Activated CD8-positive, alpha-beta memory T cell treated with anti-CD3 and anti-CD28 coated beads, Interleukin-2, amount 50 U/mL, for 48 hours (primary cell): Measurements from ENCODE around the gene LPAR1.
"Not testable (repeated sequence)": the region's sequence is repeated elsewhere in the genome, so short reads cannot be mapped to it uniquely, and the experiment has no call there.

Experiments used
- DNase-seq: peaks from one replicate; pipeline ENCODE4 v3.0.0-alpha.2; 2020

Gene LPAR1

DNA sequence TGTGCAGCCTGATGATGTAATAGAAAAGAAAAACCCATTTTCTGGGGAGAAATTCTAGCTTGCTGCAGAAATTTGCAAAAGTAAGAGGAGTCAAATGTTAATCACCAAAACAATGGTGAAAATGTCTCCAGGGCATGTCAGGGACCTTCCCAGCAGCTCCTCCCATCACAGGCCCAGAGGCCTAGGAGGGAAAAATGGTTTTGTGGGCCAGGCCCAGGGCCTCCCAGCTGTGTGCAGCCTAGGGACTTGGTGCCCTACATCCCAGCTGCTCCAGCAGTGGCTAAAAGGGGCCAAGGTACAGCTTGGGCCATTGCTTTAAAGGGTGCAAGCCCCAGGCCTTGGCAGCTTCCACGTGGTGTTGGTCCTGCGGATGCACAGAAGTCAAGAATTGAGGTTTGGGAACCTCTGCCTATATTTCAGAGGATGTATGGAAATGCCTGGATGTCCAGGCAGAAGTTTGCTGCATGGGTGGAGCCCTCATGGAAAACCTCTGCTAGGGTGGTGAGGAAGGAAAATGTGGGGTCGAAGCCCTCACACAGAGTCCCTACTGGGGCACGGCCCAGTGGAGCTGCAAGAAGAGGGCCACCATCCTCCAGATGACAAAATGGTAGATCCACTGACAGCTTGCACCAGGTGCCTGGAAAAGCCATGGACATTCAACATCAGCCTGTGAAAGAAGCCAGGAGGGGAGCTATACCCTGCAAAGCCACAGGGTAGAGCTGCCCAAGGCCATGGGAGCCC, 176.7 kb downstream of the LPAR1 start:
- not testable (repeated sequence) for DNase-seq

DNA sequence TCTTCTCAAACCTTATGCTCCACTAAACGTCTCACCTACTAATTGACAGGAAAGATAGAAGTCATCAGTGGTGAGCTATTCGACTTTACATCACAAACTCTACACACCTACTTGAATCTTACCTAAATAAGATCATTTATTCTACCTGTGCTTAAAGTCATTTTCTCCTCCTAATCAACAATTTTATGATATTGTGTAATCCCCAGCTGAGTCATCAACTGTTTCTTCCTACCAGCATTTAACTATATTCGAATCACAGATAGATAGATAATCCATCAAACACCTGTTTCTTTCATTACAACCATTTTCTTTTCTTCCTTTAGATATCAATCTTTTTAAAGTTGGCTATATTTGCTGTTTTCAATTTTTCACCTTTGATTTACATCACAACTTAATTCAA, 181.5 kb downstream of the LPAR1 start:
- DNase-seq = no peak

DNA sequence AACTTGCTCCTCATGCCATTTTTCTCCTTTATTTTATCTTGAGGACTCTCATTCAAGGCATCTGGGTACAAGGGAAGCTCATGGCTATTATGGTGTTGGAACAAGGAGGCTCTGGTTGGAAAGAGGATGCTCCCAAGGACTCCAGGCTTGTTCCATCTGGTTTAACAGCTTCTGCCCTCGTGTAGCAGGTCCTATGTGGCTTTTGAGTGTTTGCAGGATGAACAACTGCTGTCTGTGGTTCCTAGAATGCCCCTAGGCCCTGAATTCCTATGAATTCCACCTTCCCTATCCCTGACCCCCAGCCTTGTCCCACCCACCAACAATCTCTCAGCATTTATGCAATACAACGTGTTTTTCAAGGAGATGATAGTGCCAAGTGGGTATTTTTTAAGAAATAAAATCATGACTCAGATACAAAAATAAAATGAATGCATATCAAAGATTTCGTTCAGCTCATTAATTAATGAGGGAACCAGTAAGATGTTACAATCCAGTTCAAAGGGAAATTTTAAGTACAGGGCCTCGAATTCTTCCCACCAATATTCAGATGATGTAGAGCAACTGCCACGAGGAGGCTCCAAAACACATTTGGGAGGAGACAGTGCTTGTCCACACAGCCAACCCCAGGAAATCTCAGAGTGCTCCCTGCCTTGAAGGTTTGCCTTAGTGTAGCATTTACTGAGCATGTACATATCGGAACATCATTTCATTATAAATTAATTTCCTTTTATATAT, 187.7 kb downstream of the LPAR1 start:
- no peak for DNase-seq

DNA sequence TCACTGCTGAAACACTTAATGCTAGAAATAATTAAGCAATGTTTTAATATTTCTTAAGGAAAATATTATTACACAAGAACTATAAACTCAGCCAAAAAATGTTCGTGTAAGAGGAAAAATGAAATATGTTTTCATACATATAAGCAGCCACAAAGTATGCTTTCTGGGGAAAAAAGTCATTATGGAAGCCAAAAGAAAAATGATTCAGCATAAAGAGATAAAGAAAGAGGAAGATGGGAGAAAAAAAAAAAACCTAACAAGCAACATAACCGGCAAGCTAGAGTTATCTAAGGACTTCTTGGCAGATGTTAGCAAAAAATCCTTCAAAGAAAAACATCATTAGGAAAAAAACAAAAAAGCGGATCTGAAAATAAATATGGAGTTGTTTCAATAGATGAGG, 190.6 kb downstream of the LPAR1 start:
- DNase-seq = no peak

DNA sequence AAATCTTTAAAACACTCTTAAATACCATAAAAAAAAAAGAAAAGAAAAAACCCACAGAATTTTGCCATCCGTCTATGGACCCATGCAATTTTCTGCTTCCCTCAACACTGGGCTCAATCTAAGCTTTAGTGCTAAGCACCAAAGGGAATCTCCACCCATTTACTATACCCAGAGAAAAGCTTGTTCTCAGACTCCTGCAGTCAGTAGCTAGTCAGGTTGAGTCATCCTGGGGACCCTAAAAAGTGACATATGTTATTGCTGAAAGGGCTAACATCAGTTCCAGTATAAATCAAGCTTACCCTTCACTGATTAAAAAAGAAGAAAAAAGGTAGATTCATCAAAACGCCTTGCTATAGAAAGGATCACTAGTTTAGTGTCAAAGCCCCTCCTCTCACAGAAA, 192.1 kb downstream of the LPAR1 start:
- no peak for DNase-seq

DNA sequence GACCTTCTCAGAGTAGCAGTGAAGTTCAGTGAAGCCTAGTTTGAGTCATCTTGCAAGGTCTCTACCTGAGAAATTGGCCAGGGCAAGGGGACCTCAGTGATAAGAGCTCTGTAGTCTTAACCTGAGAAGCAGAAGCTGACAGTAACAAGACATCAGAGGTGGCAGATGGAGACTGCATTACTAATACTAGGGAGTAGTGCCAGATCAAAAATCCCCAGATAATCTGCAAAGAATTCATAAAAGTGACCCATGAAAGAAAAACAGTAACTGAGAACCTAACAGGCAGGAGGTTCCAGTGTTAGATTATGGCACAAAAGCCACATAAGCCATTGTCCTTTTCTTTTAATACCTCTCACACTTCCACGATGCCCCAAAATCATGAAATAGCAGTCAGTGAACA, 194.1 kb downstream of the LPAR1 start:
- no peak for DNase-seq

DNA sequence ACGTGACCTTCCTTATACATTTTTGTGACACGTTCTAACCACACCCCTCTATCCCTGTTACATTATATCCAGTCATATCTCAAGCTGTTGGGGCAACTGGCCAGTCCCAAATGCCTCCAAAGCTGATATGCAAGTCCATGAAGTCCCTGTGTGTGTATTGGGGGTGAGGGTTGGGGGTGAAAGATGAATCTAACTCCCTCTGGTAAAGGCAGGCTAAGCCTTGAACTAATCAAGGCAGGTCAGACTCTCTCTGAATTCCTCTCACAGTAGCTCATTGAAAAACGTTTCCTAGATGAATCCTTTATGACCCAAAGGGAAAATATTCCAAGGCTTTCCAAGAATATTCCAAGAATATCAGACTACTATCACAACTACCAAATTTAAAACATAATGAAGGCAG, 195.3 kb downstream of the LPAR1 start:
- DNase-seq = no peak

DNA sequence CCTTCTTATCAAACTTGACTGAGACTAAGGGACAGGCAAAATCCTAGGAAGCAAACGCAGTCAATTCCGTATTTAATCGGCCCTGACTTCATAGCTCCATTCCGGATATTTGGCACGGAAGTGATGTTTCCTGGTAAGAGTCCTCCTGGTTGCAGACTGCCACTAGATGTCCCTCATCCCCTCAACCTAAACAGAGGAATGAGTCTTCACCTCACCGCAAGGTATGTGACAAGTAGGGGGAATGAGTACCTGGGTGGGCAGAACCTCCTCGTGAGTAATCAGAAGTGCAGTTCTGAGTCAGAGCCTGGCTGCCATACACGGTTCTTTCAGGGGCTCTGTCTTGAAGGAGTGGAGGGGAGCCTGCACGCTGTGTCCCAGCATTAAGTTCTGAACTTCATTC, 196.1 kb downstream of the LPAR1 start:
- no peak for DNase-seq

DNA sequence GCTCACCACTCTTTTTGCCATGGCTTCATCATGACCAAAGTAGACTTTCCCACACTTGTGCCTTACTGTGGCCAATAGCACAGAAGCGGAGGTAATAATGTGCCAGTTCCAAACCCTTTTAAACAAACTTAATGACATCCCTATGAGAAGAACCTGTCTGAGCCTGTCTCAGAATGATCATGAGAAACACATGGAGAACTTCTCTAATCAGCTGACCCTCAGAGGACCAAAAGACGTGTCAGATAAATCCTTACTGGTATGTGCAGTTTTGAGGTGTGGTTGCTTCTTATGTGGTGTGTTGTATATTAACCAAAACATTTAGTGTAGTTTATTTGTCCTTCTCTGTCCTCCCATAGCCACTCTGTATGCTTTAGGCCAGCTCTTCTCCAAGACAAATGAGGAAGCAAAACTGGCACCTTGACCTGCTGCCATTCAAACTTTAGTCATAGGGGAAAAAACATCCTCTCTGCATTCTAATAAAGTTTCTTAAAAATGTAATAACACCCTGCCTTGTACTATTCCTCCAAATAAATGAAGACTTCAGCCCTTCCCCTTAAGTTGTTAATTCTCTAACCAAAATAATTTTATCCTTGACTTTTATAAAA, 200.8 kb downstream of the LPAR1 start:
- no peak for DNase-seq

DNA sequence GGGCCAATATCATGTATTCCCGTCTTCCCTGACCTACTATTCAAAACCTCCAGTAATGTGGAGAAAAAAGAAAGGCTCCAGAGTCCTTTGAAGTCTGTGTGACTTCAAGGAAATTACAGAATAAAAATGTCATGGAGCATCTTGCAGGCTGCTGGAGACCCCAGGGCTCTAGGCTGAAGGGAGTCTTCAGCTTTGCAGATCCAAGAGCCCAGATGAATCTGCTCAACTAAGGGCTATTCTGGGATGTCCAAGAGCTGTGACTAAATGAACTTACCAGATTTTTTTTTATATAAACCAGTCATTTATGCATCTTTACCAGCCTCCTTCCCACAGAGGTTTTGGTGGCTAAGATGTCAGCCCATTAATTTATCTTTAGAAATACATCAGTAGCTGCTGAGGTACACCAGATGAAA, 202.4 kb downstream of the LPAR1 start:
- DNase-seq = no peak

DNA sequence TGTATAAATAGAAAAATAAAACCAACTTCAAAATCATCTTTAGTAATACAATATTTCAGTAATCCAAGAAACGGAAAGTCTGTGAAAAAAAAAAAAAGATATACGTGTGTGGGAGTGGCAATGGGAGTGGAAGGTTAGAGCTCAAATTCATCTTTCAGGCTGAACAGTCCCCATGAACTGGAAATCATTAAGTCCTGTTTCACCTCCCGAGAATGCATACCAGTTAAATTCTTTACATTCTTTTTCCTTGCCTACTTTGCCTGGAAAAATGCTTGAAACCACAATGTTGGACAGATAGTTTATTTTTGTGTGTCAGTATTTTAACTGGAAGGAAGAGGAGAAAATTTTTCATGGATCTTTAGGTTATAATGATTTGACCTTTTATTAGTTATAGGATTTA, 202.9 kb downstream of the LPAR1 start:
- DNase-seq = no peak

DNA sequence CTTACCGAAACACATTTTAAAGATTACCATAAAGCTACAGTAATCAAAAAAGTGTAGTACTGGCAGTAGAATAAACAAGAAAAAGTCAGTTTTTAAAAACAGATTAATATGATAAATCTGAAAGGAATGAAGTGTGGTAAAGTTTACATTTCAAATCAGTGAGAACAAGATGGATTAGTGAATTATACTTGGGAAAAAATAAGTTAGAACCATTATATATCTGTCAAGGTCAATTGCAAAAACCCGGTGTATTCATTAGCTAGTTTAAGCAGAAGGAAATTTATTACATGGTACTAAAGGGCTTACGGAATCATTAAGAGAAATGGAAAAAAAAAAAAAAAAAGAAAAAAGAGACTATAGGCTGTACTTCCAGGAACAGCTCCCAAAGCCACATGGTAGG, 205.3 kb downstream of the LPAR1 start:
- no peak for DNase-seq

DNA sequence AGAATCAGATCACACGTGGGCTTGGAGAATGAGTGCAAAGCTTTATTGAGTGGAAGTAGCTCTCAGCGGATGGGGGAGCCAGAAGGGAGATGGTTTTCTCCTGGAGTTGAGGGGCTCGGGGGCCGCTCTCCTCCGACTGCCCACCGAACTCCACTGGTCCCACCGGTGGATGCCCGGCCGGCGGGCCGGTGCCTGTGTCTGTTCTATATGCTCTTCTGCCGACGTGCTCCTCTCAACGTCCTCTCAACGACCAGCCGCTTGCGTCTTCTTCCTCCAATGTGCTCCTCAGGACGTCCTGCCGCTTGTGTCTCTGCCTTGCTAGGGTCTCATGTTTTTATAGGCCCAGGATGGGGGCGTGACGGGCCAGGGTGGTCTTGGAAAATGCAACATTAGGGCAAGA, 207.8 kb downstream of the LPAR1 start:
- no peak for DNase-seq

DNA sequence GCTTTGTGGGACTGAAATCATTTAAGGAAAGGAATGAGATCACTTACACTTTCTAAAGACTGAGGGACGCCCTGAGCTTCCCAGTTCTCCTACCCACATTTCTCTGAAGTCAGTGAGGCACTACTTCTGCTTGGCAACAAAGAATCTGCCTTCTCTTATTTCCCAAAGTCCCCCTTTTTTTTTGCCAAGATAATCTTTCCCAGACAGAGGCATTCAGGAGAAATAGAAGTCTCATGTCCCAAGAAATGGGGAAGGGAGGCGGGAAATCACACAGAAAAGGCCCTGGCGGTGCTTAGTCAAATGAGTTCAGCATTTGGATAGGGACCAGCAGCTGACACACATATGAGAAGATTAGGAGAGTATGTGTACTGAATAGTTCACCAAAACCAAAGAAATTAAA, 210.0 kb downstream of the LPAR1 start:
- DNase-seq = no peak

DNA sequence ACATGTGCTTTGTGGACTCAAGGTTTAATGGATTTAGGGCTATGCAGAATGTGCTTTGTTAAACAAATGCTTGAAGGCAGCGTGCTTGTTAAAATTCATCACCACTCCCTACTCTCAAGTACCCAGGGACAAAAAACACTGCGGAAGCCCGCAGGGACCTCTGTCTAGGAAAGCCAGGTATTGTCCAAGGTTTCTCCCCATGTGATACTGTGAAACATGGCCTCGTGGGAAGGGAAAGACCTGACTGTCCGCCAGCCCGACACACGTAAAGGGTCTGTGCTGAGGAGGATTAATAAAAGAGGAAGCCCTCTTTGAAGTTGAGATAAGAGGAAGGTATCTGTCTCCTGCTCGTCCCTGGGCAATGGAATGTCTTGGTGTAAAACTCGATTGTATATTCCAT, 211.9 kb downstream of the LPAR1 start:
- not testable (repeated sequence) for DNase-seq

DNA sequence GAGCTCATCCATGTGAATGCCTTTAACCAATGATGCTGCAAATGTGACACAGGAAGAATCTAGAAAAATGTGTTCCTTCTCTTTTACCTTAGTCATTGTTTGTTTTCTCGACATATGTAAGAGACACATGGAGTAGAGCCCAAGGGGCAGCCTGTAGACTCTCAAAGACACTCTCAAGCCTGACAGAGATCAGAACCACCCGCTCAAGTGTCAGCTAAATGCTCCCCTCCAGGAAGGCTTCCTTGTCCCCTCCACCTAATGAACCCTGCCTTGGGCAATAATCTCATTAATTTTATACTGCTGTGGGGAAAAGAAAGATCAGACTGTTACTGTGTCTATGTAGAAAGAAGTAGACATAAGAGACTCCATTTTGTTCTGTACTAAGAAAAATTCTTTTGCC, 212.3 kb downstream of the LPAR1 start:
- DNase-seq = no peak

DNA sequence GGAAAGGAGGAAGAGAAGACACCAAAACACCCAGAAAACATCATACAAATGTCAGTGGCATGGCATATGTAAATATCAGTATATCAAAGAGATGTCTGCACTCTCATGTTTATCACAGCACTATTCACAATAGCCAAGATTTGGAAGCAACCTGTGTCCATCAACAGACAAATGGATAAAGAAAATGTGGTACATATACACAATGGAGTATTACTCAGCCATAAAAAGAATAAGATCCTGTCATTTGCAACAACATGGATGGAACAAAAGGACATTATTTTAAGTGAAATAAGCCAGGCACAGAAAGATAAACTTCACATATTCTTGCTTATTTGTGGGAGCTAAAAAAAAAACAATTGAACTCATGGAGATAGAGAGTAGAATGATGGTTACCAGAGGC, 213.1 kb downstream of the LPAR1 start:
- DNase-seq = not testable (repeated sequence)
